GM19351 (cell line): Measurements from ENCODE around the gene NUP210L.

Source experiments
- ATAC-seq: cut with Tn5 transposase; IDR thresholded peaks from one replicate; pipeline ENCODE4 v1.9.1; 2021; ENCODE audit warnings: mild to moderate bottlenecking, moderate library complexity; ENCODE audit not compliant: unreplicated experiment

NUP210L gene

DNA sequence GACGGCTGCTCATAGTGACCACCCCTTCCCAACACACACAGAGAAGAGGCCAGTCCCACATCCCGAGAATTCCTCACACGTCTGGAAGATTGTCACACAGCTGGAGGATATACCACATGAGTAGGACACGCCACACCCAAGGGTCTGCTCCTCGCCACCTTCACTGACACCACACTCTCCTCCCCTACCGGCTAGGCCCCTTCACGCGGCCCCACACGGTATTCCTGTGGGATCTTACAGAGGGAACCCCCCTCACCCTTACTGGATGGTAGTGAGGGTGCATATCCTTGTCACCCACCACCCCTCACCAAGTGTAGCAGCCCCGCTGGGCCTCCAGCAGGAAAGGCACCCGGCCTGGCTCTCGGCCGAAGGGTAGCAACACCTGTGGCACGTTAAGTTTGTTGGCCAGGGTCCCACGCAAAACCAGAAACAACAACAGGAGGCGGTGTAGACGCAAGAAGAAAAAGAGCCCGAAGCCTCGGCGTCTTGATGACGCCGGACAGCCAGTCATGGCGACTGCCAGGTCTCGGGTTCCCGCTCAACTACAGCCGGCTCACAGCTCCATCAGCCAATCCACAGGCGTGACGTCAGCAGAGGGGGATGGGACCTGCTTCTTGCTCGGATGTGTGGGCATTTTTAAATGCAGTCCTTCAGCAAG is at the start of gene NUP210L:
NUP210L (minus strand) TSS at position 540 of the 658 bp plus-strand sequence.
- no peak for ATAC-seq

DNA sequence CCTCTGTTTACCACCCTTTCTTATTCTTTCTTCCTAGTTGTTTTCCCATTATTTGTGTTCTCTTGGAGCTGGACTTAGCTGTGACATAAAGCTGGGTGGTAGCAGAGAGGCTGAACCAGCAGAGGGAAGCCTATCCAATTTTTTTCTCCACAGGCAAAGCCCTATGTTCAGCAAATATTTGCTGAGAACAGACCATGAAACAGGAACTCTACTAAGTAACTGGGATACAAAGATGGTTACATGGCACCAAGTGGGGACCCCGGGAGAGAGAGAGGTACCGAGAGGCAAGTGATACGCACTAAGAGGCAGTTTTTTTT is 44.6 kb upstream of the NUP210L start:
- no peak for ATAC-seq

DNA sequence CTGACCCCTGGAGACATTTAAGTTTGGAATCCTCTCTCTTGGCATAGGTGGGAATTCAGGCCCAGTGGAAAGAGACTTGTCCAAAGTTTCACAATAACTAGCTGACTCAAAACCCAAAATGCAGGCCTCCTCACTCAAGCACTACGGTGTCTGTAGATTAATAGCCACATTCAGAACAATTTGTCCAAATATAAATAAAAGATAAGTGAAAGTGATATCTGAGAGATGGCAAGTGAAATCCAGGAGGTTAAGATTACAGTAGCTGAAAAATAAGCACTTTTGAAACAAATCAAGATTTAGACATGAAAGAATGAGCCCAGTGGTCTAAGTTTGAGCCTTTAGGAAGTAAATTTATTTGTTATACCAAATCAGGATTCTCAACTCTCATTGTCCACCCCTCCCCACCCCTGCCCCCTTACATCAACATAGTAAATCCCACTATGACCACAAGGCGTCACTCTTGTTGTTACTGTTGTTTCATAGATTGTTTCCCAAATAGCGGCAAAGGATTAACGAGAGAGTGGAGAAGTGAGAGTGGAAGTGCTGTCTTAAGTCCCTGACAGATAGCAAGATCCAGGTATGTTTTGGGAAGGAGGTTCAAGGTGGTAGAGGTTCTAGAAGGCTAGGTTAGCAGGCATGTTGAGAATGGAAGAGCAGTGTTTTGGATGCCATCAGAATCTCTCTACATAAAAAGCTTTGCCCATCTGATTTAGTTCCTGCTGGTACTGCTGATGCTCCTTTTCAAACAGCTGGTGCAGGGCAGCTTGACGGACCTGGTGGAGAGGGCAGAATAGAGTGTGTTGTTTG is 44.1 kb upstream of the NUP210L start:
- ATAC-seq: no peak

DNA sequence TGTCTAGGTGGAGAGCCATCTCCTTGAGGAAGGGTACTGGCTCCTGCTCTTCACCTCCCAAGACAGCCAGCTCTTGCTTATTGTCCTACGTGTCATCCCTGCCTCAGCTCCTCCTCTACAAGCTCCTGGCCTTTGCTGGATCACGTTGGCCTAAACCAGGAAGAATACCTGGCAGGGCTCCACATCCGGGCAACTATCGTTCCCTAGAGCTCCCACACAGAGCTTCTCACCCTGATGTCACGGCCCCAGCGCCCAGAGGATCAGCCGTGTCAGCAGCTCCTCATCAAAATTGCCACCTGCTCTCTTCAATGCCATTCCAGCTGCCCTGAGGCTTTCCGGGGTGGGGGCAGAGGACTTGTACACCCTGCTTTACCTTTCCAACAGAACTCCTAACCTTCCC is 38.9 kb upstream of the NUP210L start:
- ATAC-seq: no peak

DNA sequence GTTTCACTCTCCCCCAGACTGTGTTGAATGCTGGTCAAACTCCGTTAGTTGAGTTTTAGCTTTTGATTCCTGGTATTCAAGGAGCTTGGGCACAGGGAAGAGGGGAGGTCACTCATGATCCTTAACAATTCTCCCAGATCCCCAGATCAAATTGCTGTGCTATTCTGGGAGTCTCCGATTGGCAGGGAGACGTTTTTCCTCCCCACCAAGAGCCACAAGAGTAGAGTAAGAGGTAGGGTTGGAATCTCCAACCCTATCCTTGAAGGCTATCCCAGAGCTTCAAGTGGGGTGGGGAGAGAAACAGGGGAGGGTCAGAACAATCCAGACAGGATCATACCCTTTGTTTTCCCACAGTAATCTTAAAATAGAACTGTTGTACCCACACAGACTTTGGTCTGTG is 37.6 kb upstream of the NUP210L start:
- ATAC-seq: no peak

DNA sequence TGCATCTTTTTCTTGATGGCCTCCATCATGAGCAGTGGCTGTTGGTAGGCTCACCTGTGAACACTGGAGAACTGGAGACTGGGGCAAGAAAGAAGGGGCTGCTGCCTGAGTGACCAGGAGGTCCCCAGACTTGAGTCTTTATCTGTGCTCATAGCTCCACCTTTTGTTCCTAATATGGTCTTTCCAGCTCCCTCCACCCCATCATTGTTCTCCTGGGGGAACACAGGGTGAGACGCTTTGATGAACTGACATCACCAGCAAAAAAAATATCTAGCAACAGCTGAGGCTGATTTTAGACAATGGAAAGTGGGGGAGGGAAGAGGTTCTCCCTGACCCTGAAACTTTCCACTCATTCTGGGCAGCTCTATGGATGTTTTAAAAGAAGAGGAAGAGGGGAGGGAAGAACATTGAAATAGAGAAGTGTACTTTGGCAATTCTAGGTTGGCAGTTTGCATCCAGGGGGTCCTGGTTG is 37.2 kb upstream of the NUP210L start, which contains the start of gene TPM3:
TPM3 (minus strand) TSS at position 111 of the 472 bp plus-strand sequence; CDS start at position 29, 82 bp downstream.
- no peak for ATAC-seq

DNA sequence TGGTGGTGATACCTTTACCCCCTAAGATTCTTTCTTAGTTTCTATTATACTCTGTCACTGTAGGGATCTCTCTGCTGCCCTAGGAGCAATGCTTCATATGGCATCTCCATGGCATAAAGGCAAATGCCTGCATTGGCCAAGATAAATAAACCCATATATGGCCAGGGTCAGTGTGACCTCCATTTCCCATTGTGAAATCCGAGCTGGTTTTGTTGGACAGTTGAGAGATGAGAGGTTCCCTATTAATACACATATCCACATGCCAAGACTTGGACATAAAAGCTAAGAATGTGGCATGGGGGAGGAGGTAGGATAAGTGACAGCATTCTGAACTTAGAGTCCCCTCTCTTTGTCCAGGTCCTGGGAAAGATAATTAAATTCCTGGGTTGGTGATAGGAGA is 35.7 kb upstream of the NUP210L start:
- no peak for ATAC-seq

DNA sequence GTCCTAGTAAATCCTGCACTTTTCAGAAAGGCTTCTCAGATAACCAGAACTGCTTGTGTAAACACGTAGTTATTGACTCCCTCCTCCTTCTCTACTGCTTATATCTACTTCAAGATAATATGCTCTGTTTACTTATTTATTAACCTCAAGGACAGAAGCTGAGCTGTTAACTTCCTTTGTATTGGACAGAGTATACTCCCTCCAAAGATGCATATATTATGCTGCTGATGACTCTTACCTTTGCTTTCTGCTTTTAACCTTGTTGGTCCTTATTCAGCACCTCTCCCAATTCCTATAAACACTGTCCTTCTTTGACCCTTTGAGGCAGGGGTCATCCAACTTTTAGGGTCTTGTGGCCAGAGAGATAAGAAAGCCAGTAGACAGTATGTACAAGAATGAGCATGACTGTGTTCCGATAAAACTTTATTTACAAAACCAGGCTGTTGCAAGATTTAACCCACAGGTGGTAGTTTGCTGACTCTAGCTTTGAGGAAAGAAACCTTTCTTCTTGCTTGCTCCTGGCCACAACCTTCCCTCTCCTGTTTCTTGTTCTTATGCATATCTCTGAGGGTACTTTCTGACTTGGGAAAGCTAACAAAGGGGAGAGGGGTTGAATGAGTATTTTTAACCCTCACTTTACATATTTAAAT is 32.1 kb upstream of the NUP210L start:
- ATAC-seq: no peak

DNA sequence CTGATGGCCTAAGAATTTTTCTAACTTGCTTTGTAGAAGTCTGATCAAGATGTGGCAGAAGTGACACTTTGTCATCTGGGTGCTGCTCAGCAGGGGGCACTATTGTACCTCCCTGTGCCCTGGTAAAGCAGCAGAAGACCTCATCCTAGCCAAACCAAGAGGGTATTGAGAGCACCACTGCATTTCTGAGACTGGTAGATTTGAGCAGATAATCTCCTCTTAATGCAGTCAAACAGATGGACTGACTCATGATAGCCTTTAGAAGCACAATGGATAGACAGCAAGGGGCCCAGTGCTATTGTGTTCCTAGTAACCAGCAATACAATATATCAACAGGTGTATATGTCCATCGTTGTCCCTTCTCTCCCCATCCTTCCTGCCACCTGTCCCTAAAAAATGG is 31.3 kb upstream of the NUP210L start:
- no peak for ATAC-seq

DNA sequence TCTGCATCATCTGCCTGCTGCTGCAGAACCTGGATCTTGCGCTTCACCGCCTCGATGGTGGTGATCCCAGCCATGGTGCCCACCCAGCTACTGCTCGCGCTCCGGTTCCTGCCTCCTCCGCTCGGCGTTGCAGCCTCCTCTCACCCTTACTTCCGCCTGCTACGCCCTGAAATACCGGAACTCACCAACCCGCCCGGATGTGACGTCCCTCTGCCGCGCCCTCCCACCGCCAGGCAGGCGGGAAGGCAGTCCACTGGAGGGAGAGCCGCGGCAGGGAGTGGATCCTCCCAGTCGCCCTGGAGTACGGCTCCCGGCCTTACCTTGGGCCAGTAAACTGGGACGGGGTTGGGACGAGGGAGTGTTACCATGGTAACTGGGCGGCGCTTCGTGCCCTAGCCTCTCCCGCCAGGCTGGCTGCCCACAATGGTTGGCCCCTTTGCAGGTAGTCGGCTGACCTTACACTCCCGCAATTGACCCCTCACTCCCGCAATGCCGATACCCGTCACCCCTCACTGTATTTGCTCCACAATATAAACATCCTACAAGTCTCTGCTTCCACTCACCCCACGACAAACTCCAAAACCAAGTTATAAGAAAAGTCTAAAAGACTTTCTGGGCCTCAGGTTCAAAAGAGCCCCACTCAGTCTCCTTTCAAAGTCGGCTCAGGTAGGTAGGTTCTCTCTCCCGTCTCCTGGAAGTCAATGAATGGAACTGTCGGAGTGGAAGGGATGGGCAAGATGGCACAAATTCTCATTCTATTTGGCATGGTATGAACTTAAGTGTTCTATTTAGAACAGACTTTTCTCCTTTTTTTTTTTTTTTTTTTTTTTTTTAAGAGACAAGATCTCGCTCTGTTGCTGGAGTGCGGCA is 28.4 kb upstream of the NUP210L start:
- ATAC-seq: peak; percentile 70

DNA sequence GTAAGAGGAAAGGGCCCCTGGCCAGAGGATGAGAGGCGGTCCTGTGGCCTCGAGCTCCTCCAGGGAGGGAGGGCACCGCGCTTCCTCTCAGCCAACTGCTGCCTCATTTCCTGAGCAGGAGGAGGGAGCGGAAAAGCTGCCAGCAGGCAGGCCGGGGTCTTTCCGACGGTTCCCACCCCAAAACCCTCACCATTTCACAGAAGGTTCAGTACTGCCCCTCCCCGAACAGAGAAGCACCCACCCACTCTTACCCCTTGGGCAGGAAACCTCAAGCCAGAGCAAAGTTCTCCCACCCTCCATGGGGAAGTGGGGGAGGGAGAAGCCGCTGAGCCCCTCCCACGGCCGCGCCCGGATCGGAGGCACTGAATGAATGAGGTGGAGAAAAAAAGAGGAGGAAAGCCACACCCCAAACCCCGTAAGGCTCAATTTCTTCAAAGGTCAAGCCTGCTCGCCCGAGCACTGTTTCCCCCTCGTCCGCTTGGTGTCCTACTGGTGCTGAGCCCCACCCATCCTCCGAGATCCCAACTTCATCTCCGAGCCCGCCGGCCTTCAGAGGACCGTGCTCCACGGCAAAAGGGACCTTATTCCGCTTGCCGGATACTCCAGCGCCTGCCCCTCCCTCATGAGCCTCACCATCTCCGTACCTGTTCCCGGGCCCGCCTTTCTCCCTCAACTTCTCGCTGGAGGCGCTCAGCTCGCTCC is 27.6 kb upstream of the NUP210L start:
- peak; percentile 27 for ATAC-seq

DNA sequence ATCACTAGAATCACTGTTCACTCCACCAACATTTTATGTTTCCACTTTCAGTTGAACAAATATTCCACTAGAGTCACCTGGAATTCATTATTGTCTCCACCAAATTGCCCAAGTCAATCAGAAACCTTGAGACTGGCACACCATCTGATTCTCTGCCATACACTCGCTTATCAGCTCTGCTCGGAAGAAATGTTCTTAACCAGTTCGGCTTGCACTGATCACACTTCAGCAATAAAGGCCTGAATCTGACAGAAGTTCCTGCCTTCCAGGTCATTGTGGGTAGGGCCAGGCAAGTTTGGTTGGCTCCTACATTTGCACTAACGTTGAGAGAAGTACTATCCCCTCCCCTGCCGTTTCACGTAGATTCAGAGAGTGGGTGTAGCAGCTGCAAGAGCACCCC is 27.1 kb upstream of the NUP210L start:
- peak; percentile 56 for ATAC-seq

DNA sequence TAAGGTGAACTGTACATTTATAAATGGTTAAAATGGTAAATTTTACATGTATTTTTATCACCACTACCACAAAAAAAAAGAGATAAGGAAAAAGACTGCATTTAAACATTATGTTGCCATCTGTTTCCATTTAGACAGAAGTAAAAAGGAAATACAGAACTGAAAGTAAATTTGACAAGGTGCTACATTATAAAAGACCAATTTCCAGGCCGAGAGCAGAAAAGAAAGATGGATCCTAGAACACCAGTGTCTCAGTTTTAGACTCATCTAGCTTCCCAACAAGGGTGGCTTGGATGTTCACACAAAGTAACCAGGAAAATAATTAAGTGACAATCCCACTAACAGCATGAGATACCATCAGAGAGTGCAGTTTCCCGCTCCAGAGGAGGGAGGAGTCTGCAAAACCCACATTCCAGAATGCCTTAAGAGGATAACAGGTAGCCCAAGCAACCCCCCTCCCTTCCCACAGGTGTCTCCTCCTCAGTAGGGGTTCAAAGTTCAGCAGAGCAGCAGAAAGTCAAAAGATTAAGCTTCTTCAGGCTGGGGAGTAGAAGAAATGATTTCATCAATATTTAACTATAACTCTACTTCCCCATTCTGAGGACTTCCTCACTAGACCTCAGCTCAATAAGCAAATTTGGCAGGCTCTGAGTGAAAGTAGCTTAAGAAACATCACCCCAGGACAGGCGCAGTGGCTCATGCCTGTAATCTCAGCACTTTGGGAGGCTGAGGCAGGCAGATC is 25.2 kb upstream of the NUP210L start:
- ATAC-seq: no peak

DNA sequence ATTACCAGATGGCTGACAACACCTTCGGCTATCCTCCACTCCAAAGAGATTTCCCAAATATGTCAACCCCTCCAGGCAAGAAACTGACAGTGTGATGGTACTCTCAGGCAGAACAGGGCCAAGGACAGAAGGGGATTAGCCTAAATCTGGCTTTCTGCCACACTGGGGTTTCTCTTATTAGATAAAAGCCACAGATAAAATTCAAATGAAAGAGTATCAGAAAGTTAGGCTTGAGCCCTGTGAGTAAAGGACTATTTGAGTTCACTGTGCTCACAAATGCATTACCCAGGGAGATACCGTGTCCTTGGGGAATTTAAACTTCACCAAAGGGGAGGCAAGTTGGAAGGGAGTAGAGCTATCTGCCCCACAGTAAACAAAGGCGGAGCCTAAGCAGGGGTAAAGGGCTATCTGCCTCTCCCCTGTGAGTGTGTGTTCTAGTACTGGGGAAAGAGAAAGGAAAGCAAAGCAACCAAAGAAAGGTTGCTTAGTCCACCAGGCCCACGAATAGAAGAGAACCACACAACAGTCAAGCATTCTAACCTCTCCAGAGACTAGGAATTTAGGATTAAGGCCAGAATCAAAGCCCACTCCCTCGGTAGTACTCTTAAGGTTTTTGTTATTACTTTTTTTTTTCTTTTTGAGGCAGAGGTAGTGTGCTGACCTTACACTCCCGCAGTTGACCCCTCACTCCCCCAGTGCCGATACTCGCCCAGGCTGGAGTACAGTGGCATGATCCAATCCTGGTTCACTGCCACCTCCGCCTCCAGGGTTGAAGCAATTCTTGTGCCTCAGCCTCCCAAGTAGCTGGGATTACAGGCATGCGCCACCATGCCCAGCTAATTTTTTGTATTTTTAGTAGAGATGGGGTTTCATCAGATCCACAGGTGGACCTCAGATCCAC is 24.3 kb upstream of the NUP210L start:
- ATAC-seq: no peak

DNA sequence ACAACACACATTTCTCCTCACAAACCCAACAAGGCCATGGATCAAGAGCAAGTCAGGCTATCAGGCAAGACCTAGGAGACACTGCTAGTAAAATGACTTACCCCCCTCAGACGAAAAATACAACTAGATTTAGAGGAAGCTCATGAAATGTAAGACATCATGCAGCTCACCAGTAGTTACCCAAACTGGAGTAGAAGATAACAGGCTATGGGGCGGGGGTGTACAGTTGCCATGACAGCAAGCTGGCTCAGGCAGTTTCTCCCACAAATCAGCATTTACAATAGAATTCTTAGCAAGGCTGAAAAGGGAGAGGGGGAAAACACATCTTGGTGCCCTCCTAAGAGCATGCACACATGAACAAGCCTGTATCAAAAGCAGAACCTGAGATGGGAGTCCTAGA is 23.1 kb upstream of the NUP210L start:
- no peak for ATAC-seq

DNA sequence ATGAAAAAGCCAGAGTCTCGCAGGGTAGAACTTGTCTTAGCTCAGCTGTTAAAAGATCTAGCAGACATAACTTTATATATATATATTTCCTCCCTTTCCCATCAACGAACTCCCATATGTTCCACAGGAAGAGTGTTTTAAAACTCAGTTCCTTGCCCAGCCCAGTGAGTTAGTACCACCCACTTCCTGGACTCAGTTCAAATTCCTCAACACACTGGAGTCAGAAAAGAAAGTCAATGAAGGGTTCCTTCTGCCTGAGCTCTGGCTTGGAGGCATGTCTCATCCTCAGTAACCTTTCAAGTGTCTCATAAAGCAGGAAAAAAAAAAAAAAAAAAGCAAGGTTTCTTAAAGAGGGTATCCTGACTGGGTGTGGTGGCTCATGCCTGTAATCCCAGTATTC is 21.5 kb upstream of the NUP210L start:
- no peak for ATAC-seq

DNA sequence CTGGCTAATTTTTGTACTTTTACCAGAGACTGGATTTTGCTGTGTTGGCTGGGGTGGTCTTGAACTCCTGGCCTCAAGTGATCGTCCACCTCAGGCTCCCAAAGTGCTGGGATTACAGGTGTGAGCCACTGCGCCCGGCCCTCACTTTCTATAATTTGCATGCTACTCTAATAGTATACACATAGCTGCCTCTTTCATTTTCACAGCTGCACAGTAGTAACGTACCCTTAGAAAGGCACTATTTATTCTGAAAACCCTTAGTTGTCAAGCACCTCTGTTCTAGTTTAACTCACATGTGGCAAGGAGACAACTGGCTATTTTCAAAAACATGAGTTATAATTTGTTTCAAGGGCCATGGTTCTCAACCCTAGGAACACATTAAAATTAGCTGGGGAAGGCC is 19.8 kb upstream of the NUP210L start:
- ATAC-seq: no peak

DNA sequence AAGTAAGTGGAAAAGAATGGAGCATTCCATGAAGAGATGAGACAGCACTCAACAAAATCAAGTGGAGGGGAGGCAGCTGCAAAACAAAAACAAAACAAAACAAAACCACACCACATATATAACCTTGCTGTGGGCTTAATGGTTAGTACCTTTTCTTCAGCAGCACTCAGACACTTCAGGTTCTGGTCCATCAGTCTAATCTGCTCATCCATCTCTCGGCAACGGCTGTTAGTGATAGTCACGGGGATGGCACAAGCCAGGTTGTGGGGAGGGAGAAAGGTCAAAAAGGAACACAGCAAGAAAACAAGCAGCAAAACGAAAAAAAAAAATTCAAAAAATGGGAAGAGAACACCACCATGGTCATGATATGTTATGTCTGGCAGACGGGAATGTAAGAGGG is 17.0 kb upstream of the NUP210L start:
- ATAC-seq: no peak

DNA sequence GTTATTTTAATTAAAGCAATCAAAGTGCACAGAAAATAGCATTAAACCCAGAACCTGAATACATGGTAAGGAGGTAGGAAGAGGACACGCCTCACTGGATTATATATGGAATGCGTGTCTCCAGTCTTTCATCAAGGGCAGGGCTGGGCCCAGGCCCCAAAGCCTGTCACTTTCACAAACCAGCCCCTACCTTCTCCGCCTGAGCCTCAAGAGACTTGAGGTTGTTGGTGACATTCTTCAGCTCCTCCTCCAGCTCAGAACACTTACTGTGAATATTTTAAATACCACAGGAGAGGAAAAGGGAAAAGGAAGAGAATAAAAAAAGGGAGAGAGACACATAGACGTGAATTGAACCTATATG is 16.3 kb upstream of the NUP210L start:
- ATAC-seq: no peak
